ENCODE measurements around the gene PLPPR3. TPM values are rescaled to one million over a fixed set of nuclear protein-coding genes. Genes with fewer than 3 reads are reported as not detected.
A peak's percentile ranks its signal among the peaks of the same experiment; 100 is the strongest.

The PLPPR3 gene
- total and polyA plus RNA-seq, 10 of the 15 experiments (the other 5 are each of a cell fraction or from before 2014, with no cell fraction given), result 0.07 TPM; not detected in 9

- peak; percentile 83; the same call in 1 of the 2 replicates for TF ChIP-seq ZBTB40 (IDR thresholded peaks at IDR 0.05; ENCODE audit: borderline replicate concordance)
- TF ChIP-seq KAT2A (conservative IDR thresholded peaks at IDR 0.05; ENCODE audit: control insufficient read depth, low read depth, low read length), result no peak
- TF ChIP-seq IKZF2 (IDR thresholded peaks at IDR 0.05), result no peak
- TF ChIP-seq CHD2 (IDR thresholded peaks at IDR 0.05; ENCODE audit: borderline replicate concordance, low read depth, low read length), result peak; percentile 95
- peak; percentile 67; the same call in 1 of the 2 replicates for TF ChIP-seq BACH1 (IDR thresholded peaks at IDR 0.05; ENCODE audit: borderline replicate concordance)
- TF ChIP-seq MXI1 (IDR thresholded peaks at IDR 0.05; ENCODE audit: low read depth, low read length), result peak; percentile 96
- TF ChIP-seq ZNF24 (IDR thresholded peaks at IDR 0.05), result no peak
- peak; percentile 80 for TF ChIP-seq FOS (IDR thresholded peaks at IDR 0.05; ENCODE audit: borderline replicate concordance, extremely low read depth, insufficient read length)
- peak; percentile 96 for TF ChIP-seq E4F1 (IDR thresholded peaks at IDR 0.05; ENCODE audit: borderline replicate concordance, partially characterized antibody)
- peak; percentile 95 for TF ChIP-seq TARDBP (IDR thresholded peaks at IDR 0.05; ENCODE audit: borderline replicate concordance)
- TF ChIP-seq CBFB (IDR thresholded peaks at IDR 0.05; ENCODE audit: low read depth), result peak; percentile 75; the same call in 1 of the 2 replicates
- peak; percentile 97 for TF ChIP-seq PKNOX1 (IDR thresholded peaks at IDR 0.05)
- TF ChIP-seq CEBPZ (IDR thresholded peaks at IDR 0.05; ENCODE audit: low read depth, low read length), result peak; percentile 83
- TF ChIP-seq IRF3 (IDR thresholded peaks at IDR 0.05), result peak; percentile 93
Measured at GRCh38 chr19:796692-797527, 24.8 kb downstream of the PLPPR3 start, which contains the start of gene PTBP1 (continued).

Data from GM12878 (cell line).